Liver (tissue), 9 donors: Measurements from ENCODE around the gene GMPR2. TPM values are rescaled to one million over a fixed set of nuclear protein-coding genes. Genes with fewer than 3 reads are reported as not detected.

Experiments used
- DNase-seq: peaks from one replicate; pipeline ENCODE4 v3.0.0-alpha.2; 2017; ENCODE audit warnings: low spot score
- H3K27ac ChIP-seq, 2 donors: one replicate each; pipeline ENCODE4 v1.7.0; 2013; ENCODE audit warnings: inconsistent platforms in 2 of 2, low read length in 2 of 2, control low read depth in 1 of 2, low read depth in 1 of 2, mild to moderate bottlenecking in 1 of 2
- H3K27me3 ChIP-seq, 4 donors: one replicate each; pipeline versions ENCODE4 v1.6.1 to v1.7.0; 2013; ENCODE audit warnings: low read length in 3 of 4, inconsistent platforms in 1 of 4, mild to moderate bottlenecking in 1 of 4, moderate library complexity in 1 of 4; ENCODE audit not compliant: control insufficient read depth in 4 of 4, insufficient read depth in 4 of 4
- H3K36me3 ChIP-seq, 4 donors: one replicate each; pipeline versions ENCODE4 v1.6.1 to v1.7.0; 2013; ENCODE audit warnings: low read length in 3 of 4, mild to moderate bottlenecking in 3 of 4, low read depth in 1 of 4, moderate library complexity in 1 of 4; ENCODE audit not compliant: control insufficient read depth in 4 of 4, insufficient read depth in 3 of 4
- H3K4me1 ChIP-seq, 4 donors: one replicate each; pipeline versions ENCODE4 v1.6.1 to v1.7.0; 2013; ENCODE audit warnings: low read length in 3 of 4, mild to moderate bottlenecking in 3 of 4, moderate library complexity in 1 of 4; ENCODE audit not compliant: control insufficient read depth in 4 of 4, insufficient read depth in 4 of 4
- H3K4me3 ChIP-seq, 3 donors: one replicate each; pipeline versions ENCODE4 v1.6.1 to v1.7.0; 2013; ENCODE audit warnings: low read length in 3 of 3, control low read depth in 1 of 3, low read depth in 1 of 3, mild to moderate bottlenecking in 1 of 3
- H3K9ac ChIP-seq, 2 donors: one replicate each; pipeline ENCODE4 v1.7.0; 2013; ENCODE audit warnings: low read length in 2 of 2, mild to moderate bottlenecking in 2 of 2, moderate library complexity in 2 of 2, control low read depth in 1 of 2, low read depth in 1 of 2
- H3K9me3 ChIP-seq, 4 donors: one replicate each; pipeline versions ENCODE4 v1.6.1 to v1.7.0; 2013; ENCODE audit warnings: low read length in 3 of 4; ENCODE audit not compliant: control insufficient read depth in 4 of 4
- ATF3 ChIP-seq: IDR thresholded peaks from 2 replicates; pipeline ENCODE4 v1.6.1; 2016; ENCODE audit warnings: antibody characterized with exemption
- CTCF ChIP-seq: fragments of 150-350 bp; IDR thresholded peaks from 2 replicates; pipeline ENCODE4 v1.5.1; 2017; ENCODE audit warnings: improper control_type of control experiment, low read depth, low read length; ENCODE audit not compliant: missing input control
- EGR1 ChIP-seq, 2 donors: IDR thresholded peaks; 2 replicates each; pipeline ENCODE4 v1.6.1; 2016 to 2018; ENCODE audit warnings: antibody characterized with exemption in 2 of 2, low read depth in 2 of 2
- FOXA2 ChIP-seq: IDR thresholded peaks from 2 replicates; pipeline ENCODE4 v1.6.1; 2016; ENCODE audit warnings: antibody characterized with exemption
- GABPA ChIP-seq, 2 donors: IDR thresholded peaks in 1 of 2; conservative IDR thresholded peaks in 1 of 2; 2 replicates each; pipeline ENCODE4 v1.6.1; 2016; ENCODE audit warnings: antibody characterized with exemption in 2 of 2, mild to moderate bottlenecking in 1 of 2, moderate library complexity in 1 of 2
- HNF4A ChIP-seq, 2 donors: conservative IDR thresholded peaks; 2 replicates each; pipeline ENCODE4 v1.6.1; 2016; ENCODE audit warnings: antibody characterized with exemption in 2 of 2, mild to moderate bottlenecking in 2 of 2
- HNF4G ChIP-seq: IDR thresholded peaks from 2 replicates; pipeline ENCODE4 v1.6.1; 2016; ENCODE audit warnings: antibody characterized with exemption
- JUND ChIP-seq, 2 donors: IDR thresholded peaks; 2 replicates each; pipeline ENCODE4 v1.6.1; 2016; ENCODE audit warnings: antibody characterized with exemption in 2 of 2
- MAX ChIP-seq: IDR thresholded peaks from 2 replicates; pipeline ENCODE4 v1.6.1; 2016; ENCODE audit warnings: antibody characterized with exemption
- RAD21 ChIP-seq, 2 donors: IDR thresholded peaks; 2 replicates each; pipeline ENCODE4 v1.6.1; 2016; ENCODE audit warnings: antibody characterized with exemption in 2 of 2, mild to moderate bottlenecking in 2 of 2
- REST ChIP-seq: IDR thresholded peaks from 2 replicates; pipeline ENCODE4 v1.6.1; 2016; ENCODE audit warnings: antibody characterized with exemption, mild to moderate bottlenecking
- SP1 ChIP-seq: IDR thresholded peaks from 2 replicates; pipeline ENCODE4 v1.6.1; 2018; ENCODE audit warnings: antibody characterized with exemption, mild to moderate bottlenecking
- TAF1 ChIP-seq: conservative IDR thresholded peaks from 2 replicates; pipeline ENCODE4 v1.6.1; 2016; ENCODE audit warnings: antibody characterized with exemption, mild to moderate bottlenecking
- ZBTB33 ChIP-seq: IDR thresholded peaks from 2 replicates; pipeline ENCODE4 v1.6.1; 2016; ENCODE audit warnings: antibody characterized with exemption
- WGBS: extraction: QIAGEN DNeasy Blood & Tissue Kit; methylation state at CpG from one replicate; pipeline ENCODE4 v1.1.7; 2013; 5-methylcytosine and 5-hydroxymethylcytosine counted together
- polyA plus RNA-seq, 2 donors: library from polyadenylated mRNA; stranded (reverse) in 1 of 2; unstranded in 1 of 2; fragments of 200-250 nt in 1 of 2; fragments of >200 nt in 1 of 2; fragmentation: Nextera tagmentation in 1 of 2; extraction: Ambion mirVana in 1 of 2; gene quantifications; one replicate each; pipeline versions ENCODE4 v1.2.1 to v1.2.3, GENCODE V29; 2013 to 2015
- total RNA-seq, 2 donors: library from RNA; depleted of rRNA; stranded (reverse); fragments of >200 nt; gene quantifications; one replicate each; pipeline ENCODE4 v1.2.3, GENCODE V29; 2014
- donor health status: healthy.
- donor health status: healthy.
- donor health status: healthy.
- donor health status: healthy.
- donor health status: healthy.

Gene GMPR2
- total and polyA plus RNA-seq, 4 donors, result 28.6 to 42.7 (median 32.4) TPM

- no peak overlapping the region for H3K4me3 ChIP-seq
- no peak overlapping the region for H3K27ac ChIP-seq
- TF ChIP-seq FOXA2, result no peak
- TF ChIP-seq MAX, result no peak
- no peak for TF ChIP-seq HNF4G
- no peak for TF ChIP-seq ATF3
- TF ChIP-seq REST, result no peak
- no peak for TF ChIP-seq TAF1
- no peak for TF ChIP-seq ZBTB33
- TF ChIP-seq EGR1 (IDR thresholded peaks at IDR 0.05; ENCODE audit: low read depth in 2 of 2), result no peak
- no peak for TF ChIP-seq JUND (IDR thresholded peaks at IDR 0.05)
- TF ChIP-seq GABPA (IDR thresholded peaks at IDR 0.05 in 1 of 2, conservative IDR thresholded peaks at IDR 0.05 in 1 of 2), result no peak
- no peak for TF ChIP-seq CTCF
- no peak for TF ChIP-seq RAD21 (IDR thresholded peaks at IDR 0.05)
- no peak for TF ChIP-seq HNF4A (conservative IDR thresholded peaks at IDR 0.05)
- no peak for TF ChIP-seq SP1
- DNase-seq, result no peak
- no peaks in the 10 kb centered on the region for H3K27me3 ChIP-seq
- no peaks in the 10 kb centered on the region for H3K9me3 ChIP-seq
- no peaks in the 10 kb centered on the region for H3K4me1 ChIP-seq
- peaks cover 0 to 12% (median 1%) of the 10 kb centered on the region in 4 donors for H3K36me3 ChIP-seq
- 89% methylated on average over 4 of the region's 4 CpGs for WGBS
- no peak overlapping the region for H3K9ac ChIP-seq
These were observed 28.0 kb downstream of the GMPR2 start for GRCh38 chr14:24260780-24261157.

GRCh38 chr14:24261256-24261968, 28.7 kb downstream of the GMPR2 start:
- Histone ChIP-seq H3K9ac (no peak overlapping the region), H3K36me3 (peaks cover 0 to 18% (median 3%) of the 10 kb centered on the region in 4 donors), H3K4me3 (no peak overlapping the region), H3K27ac (no peak overlapping the region), H3K9me3 (no peaks in the 10 kb centered on the region), H3K27me3 (no peaks in the 10 kb centered on the region), H3K4me1 (no peaks in the 10 kb centered on the region)
- 96% methylated on average over 20 of the region's 20 CpGs for WGBS
- no peak for DNase-seq
- TF ChIP-seq GABPA (IDR thresholded peaks at IDR 0.05 in 1 of 2, conservative IDR thresholded peaks at IDR 0.05 in 1 of 2) (no peak), TAF1 (no peak), REST (no peak), SP1 (no peak), JUND (IDR thresholded peaks at IDR 0.05) (no peak), ZBTB33 (no peak)
